Activated naive CD4-positive, alpha-beta T cell treated with anti-CD3 and anti-CD28 coated beads, Interleukin-2, amount 50 U/mL, for 72 hours (primary cell): ENCODE results near the gene PIGO. TPM values are rescaled to one million over a fixed set of nuclear protein-coding genes. Genes with fewer than 3 reads are reported as not detected.

Experiments used
- ATAC-seq, 2 donors: fragments of 150-1000 bp; cut with Tn5 transposase; 2 replicates each; pipeline ENCODE4 v1.10.0; 2021; ENCODE audit warnings: mild to moderate bottlenecking in 2 of 2, moderate library complexity in 2 of 2
- DNase-seq, 2 donors: peaks; one replicate each; pipeline ENCODE4 v3.0.0; 2021 to 2022; ENCODE audit warnings: low spot score in 2 of 2
- H3K27ac Mint-ChIP-seq, 2 donors: one replicate each; pipeline ENCODE4 v1.8.0; 2022; ENCODE audit warnings: mild to moderate bottlenecking in 2 of 2, mixed read lengths in 2 of 2
- H3K36me3 Mint-ChIP-seq, 2 donors: one replicate each; pipeline ENCODE4 v1.8.0; 2022; ENCODE audit warnings: mixed read lengths in 2 of 2
- H3K9me3 Mint-ChIP-seq, 2 donors: one replicate each; pipeline ENCODE4 v1.8.0; 2022; ENCODE audit warnings: mixed read lengths in 2 of 2
- total RNA-seq, 2 donors: library from RNA; stranded (reverse); gene quantifications; one replicate each; pipeline ENCODE4 v1.2.3, GENCODE V29; 2022

Gene PIGO
- 10 to 100 TPM; 13.0 to 20.3 TPM for total RNA-seq

DNA sequence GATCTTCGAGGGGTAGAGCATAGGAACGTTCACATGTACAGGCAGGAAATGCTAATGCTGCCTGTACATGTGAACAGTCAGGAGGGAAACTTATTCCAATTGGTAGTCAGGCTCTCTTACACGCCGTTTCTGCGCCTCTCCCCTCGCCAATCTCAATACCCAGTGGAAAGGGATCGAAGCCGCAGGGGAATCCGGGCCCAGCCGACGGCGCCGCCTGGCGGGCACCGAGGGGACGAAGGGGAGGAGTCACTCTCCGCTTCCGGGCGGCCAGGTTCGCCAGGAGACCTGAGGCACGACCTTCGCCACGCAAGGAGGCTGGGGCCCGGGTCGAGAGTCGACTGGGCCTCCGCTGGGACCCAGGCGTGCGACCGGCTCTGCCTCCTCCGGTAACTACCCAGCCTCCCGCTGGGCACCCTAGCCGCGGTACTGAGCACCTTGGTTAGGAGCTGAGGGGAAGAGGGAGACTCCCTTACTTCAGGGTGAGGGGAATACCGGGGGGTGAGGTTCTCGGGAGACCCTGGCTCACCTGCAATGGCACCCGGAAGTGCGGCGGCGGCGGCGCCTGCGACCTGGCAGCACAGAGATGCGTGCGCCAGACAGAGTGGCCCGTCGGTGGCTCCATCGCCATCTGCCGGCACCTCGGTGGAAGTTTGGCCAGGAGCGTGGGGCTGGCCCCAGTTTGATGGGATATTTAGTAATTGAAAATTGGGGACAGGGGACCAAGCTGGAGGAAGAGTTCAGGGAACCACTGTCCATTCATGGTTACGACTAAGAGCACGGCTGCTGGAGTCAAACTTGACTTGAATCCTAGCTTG lies at the start of gene PIGO:
PIGO (minus strand) TSS at position 557 of the 815 bp plus-strand sequence. CDS start 1,026 bp downstream, outside the sequence.
- peak; percentile 91 to 92 for ATAC-seq
- DNase-seq: peak; percentile 91 to 96
- H3K9me3 Mint-ChIP-seq: no peaks in the 10 kb centered on the region
- H3K36me3 Mint-ChIP-seq: peaks cover 11 to 20% of the 10 kb centered on the region in 2 donors
- H3K27ac Mint-ChIP-seq: peak within 1 kb of the TSS; percentile 91 to 94

DNA sequence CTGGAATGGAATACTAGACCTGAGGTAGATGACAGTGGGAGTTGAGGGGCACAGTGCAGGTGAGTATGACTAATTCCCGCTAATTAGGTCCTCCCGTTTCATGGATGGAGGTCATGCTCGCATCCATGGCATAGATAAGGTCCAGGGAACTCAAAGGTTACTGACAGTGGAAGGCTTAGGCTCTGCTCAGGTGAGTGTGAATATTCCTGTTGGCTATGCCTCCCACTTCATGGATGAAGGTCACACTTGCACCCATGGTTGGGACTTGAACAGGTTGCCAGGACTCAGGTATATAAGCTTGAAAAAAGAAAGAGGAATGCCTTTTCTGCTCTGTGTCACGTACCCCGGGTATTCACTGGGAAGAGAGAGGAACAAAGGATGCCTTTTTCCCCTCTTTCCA lies 45.6 kb upstream of the PIGO start:
- no peak overlapping the region for H3K27ac Mint-ChIP-seq
- peaks cover 11 to 20% of the 10 kb centered on the region in 2 donors for H3K36me3 Mint-ChIP-seq
- peaks cover 0 to 6% of the 10 kb centered on the region in 2 donors for H3K9me3 Mint-ChIP-seq
- ATAC-seq (no peak), DNase-seq (no peak)

GRCh38 chr9:35140093-35140492 lies 43.7 kb upstream of the PIGO start:
- DNase-seq (no peak), ATAC-seq (no peak)
- Mint-ChIP-seq H3K36me3 (peaks cover 11 to 17% of the 10 kb centered on the region in 2 donors), H3K27ac (no peak overlapping the region), H3K9me3 (peaks cover 0 to 4% of the 10 kb centered on the region in 2 donors)

- Mint-ChIP-seq H3K27ac (no peak overlapping the region), H3K36me3 (peaks cover 6 to 10% of the 10 kb centered on the region in 2 donors), H3K9me3 (peaks cover 2 to 7% of the 10 kb centered on the region in 2 donors)
- DNase-seq (no peak), ATAC-seq (no peak)
Measured at GRCh38 chr9:35136866-35137265, 40.5 kb upstream of the PIGO start.

- peaks cover 3 to 9% of the 10 kb centered on the region in 2 donors for H3K9me3 Mint-ChIP-seq
- DNase-seq (no peak), ATAC-seq (no peak)
- no peak overlapping the region for H3K27ac Mint-ChIP-seq
- peaks cover 4 to 11% of the 10 kb centered on the region in 2 donors for H3K36me3 Mint-ChIP-seq
Measured at GRCh38 chr9:35135988-35136387, 39.6 kb upstream of the PIGO start.

GRCh38 chr9:35134920-35135319 lies 38.5 kb upstream of the PIGO start:
- no peak for ATAC-seq
- no peak overlapping the region for H3K27ac Mint-ChIP-seq

GRCh38 chr9:35116898-35117551 lies 20.6 kb upstream of the PIGO start:
- ATAC-seq (peak; percentile 67 to 68), DNase-seq (peak; percentile 84 to 88)
- Mint-ChIP-seq H3K9me3 (no peaks in the 10 kb centered on the region), H3K36me3 (peaks cover 0 to 5% of the 10 kb centered on the region in 2 donors), H3K27ac (peak overlapping the region; percentile 31 to 80)

More at GRCh38 chr9:35134920-35135319, 38.5 kb upstream of the PIGO start:
- DNase-seq: no peak
- Mint-ChIP-seq H3K9me3 (peaks cover 3 to 5% of the 10 kb centered on the region in 2 donors), H3K36me3 (peaks cover 0 to 6% of the 10 kb centered on the region in 2 donors)

GRCh38 chr9:35116539-35116897 lies 20.1 kb upstream of the PIGO start:
- Mint-ChIP-seq H3K9me3 (no peaks in the 10 kb centered on the region), H3K27ac (peak overlapping the region; percentile 31 to 80), H3K36me3 (peaks cover 0 to 5% of the 10 kb centered on the region in 2 donors)
- DNase-seq (no peak), ATAC-seq (peak; percentile 3 to 6)

GRCh38 chr9:35115680-35116538 lies 19.5 kb upstream of the PIGO start, which contains the start of gene ATOSB:
Gene ATOSB, minus strand, starts transcription at chr9:35115862. Its CDS starts 7,588 bp downstream, at chr9:35108274.
- ATAC-seq: peak; percentile 64 to 75
- H3K36me3 Mint-ChIP-seq: peaks cover 0 to 5% of the 10 kb centered on the region in 2 donors
- DNase-seq: peak; percentile 87 to 90
- H3K27ac Mint-ChIP-seq: peak within 1 kb of the TSS; percentile 80 to 92
- H3K9me3 Mint-ChIP-seq: no peaks in the 10 kb centered on the region

- ATAC-seq (no peak), DNase-seq (peak in 1 of 2 donors; percentile 38)
- Mint-ChIP-seq H3K36me3 (peaks cover 0 to 5% of the 10 kb centered on the region in 2 donors), H3K9me3 (no peaks in the 10 kb centered on the region), H3K27ac (peak overlapping the region; percentile 80 to 92)
Measured at GRCh38 chr9:35114840-35115628, 18.6 kb upstream of the PIGO start.

- ATAC-seq (peak; percentile 13 to 18), DNase-seq (peak in 1 of 2 donors; percentile 57)
- Mint-ChIP-seq H3K36me3 (peaks cover 0 to 5% of the 10 kb centered on the region in 2 donors), H3K9me3 (no peaks in the 10 kb centered on the region), H3K27ac (peak overlapping the region; percentile 80 to 92)
Measured at GRCh38 chr9:35114113-35114839, 17.9 kb upstream of the PIGO start.

DNA sequence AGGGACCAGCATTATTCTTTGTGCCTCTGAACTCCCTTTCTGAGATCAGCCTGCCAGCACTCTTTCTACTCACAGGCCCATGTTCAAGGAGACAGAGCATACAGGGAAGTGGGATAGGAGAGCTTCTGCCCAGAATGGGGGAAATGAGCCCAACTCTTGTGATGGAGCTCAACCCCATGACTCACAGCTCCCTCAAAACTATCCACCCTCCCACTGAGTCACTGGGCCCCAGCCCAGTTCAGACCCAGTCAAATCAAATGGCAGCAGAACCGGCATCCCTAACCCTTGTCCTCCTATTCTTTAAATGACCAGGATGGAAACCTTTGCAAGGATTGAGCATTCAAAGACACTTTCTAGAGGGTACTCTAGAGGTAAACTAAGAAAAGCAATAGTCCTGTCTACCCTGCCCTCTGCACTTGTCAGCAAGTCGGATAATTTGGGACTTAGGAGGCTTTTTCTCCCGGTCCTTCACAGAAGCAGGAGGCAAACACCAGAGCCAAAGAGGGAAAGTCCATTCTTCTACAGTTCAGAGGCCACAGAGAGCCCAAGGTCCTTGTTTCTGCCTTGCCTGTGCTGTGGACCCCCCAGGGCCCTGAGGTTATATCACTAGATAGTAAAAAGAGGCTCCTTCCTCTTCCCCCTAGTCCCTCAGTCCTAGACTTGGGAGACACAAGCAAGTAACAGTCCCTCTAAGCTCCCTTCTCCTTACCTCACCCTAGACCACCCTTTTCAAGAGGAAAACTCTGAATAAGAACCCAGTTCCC lies 16.0 kb upstream of the PIGO start:
- ATAC-seq: peak in 1 of 2 donors; percentile 4
- no peaks in the 10 kb centered on the region for H3K9me3 Mint-ChIP-seq
- no peak for DNase-seq
- H3K27ac Mint-ChIP-seq: peak overlapping the region; percentile 34 to 75
- peaks cover 0 to 5% of the 10 kb centered on the region in 2 donors for H3K36me3 Mint-ChIP-seq

- Mint-ChIP-seq H3K9me3 (no peaks in the 10 kb centered on the region), H3K36me3 (peaks cover 0 to 5% of the 10 kb centered on the region in 2 donors), H3K27ac (peak overlapping the region; percentile 75 to 85)
- ATAC-seq (peak; percentile 82 to 83), DNase-seq (peak; percentile 90 to 94)
Measured at GRCh38 chr9:35111001-35111933, 14.9 kb upstream of the PIGO start.
